Occipital lobe (tissue), 2 donors: ENCODE data around the gene KLF8. TPM values are rescaled to one million over a fixed set of nuclear protein-coding genes. Genes with fewer than 3 reads are reported as not detected.
"Not testable (repeated sequence)": the region's sequence is repeated elsewhere in the genome, so short reads cannot be mapped to it uniquely, and the experiment has no call there.

Experiments used
- DNase-seq: peaks from one replicate; lab custom pipeline; 2025; lab: John Stamatoyannopoulos, UW
- total RNA-seq: library from RNA; depleted of rRNA; stranded (reverse); fragments of >200 nt; gene quantifications from one replicate; pipeline ENCODE4 v1.2.3, GENCODE V29; 2014

Gene KLF8
- 20.4 TPM for total RNA-seq

DNA sequence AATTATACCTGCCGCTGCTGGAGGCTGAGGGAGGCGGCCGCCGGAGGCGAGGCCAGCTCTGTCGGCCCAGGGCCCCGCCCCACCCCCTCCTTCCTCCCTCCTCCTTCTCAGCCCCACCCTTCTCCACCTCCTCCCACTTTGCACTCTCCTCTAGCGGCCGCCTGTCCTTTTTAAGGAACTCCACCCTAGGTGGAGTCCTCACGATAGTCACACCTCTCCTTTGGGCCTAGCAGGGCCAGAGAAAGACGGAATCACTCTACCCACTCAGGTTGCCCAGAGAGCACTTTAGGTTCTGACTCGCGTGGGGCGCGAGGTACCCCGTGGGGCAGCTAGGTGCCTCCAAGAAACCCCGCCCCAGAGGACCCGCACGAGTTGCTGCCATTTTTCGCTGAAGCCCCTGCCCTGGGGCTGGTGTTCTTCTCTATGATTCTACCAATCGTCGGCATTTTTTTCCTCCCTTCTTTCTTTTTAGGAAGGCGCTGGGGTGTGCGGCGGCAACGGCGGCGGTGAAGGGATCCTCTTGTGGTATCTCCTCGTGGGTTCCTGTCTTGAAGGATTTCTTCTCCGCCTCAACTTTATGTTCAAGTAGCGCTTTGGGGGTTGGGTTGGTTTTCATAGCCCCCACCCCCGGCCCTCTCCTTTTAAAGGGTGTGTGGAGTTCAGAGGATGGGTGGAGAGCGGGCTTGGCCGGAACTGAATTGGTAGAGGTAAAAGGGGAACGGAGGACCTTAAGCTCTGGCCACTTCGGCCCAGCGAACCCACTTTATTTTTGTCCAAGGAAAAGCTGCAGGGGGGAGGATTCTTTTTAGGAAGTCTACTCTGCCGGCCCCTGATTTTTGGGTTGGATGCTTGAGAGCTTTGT lies at the start of gene KLF8:
Gene KLF8 (plus strand): TSS at position 136 of the 862 bp plus-strand sequence. CDS start 979 bp downstream, outside the sequence.
- DNase-seq, result no peak

DNA sequence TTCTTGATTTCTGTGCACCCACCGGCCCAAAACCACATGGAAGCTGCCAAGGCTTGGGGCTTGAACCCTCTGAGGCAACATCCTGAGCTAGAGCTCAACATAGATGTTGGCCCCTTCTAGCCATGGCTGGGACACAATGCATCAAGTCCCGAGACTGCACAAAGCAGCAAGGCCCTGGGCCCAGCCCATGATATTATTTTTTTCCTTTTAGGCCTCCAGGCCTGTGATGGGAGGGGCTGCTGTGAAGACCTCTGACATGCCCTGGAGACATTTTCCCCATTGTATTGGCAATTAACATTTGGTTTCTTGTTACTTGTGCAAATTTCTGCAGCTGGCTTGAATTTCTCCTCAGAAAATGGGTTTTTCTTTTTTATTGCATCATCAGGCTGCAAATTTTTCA lies 25.2 kb upstream of the KLF8 start:
- not testable (repeated sequence) for DNase-seq

DNA sequence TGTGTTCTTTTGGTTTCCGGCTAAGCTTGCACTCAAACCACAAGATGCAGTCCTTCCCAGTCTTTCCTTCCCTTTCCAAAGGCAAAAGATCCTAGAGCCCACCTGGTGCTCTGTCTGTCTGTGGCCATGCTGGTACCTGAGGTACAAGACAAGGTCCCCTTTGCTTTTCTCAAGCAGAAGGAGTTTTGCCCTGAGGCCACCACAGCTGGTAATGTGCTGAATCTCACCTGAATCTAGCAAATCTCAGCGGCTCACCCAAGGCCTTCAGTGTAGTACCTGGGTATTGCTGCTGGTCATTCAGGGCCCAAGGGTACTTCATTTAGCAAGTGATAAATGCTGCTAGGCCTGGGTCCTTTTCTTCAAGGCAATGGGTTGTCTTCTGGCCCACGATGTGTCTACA lies 20.5 kb upstream of the KLF8 start:
- DNase-seq, result no peak

DNA sequence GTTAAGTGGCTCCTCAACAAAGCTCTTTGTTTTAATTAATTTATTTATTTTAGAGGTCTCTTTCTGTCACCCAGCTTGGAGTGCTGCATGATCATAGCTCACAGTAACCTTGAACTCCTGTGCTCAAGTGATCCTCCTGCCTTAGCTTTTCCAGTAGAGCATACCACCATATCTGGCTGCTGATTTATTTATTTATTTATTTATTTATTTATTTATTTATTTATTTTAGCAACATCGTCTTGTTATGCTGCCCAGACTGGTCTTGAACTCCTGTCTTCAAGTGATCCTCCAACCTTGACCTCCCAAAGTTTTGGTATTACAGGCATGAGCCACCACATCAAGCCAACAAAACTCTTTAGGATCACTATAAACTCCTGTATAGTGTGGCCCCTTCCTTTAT lies 15.8 kb upstream of the KLF8 start:
- no peak for DNase-seq

DNA sequence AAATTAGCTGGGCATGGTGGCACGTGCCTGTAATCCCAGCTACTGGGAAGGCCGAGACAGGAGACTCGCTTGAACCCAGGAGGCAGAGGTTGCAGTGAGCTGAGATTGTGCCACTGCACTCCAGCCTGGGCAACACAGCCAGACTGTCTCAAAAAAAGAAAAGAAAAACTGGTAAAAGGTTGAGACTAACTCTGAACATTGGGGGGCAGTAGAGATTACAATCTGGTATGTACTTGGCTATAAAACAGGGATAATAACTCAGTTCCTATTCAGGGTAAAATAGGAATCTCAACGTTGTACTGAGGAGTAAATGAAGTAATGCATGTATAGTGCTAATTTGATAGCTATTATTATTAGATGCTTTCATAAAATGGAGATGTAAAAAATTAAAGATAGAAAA lies 12.5 kb upstream of the KLF8 start:
- DNase-seq, result no peak

DNA sequence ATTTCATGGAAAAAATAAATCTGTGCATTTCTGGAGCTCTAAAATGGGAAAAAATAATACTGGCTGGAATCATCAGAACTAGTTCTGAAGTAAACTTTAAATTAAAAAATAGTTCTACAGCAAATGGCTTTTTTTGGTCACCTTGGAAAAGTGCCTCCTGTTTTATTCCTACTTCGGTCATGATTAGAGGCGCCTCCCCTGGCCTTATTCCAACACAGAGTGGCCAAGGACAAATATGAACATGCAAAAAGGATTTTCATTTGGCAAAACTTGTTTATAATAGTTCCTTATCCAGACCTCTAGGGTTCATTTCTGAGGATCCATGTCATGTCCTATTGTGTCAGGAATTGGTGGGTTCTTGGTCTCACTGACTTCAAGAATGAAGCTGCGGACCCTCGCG lies 11.1 kb upstream of the KLF8 start:
- DNase-seq, result no peak

DNA sequence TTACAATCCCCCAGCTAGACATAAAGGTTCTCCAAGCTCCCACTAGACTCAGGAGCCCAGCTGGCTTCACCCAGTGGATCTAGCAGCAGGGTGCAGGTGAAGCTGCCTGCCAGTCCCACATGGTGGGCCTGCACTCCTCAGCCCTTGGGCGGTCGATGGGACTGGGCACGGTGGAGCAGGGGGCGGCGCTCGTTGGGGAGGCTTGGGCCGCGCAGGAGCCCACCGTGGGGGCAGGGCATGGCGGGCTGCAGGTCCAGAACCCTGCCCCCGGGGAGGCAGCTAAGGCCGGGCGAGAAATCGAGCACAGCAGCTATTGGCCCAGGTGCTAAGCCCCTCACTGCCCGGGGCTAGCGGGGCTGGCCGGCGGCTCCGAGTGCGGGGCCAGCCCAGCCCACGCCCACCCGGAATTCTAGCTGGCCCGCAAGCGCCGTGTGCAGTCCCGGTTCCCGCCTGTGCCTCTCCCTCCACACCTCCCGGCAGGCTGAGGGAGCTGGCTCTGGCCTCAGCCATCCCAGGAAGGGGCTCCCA lies 9.6 kb upstream of the KLF8 start:
- DNase-seq, result no peak

DNA sequence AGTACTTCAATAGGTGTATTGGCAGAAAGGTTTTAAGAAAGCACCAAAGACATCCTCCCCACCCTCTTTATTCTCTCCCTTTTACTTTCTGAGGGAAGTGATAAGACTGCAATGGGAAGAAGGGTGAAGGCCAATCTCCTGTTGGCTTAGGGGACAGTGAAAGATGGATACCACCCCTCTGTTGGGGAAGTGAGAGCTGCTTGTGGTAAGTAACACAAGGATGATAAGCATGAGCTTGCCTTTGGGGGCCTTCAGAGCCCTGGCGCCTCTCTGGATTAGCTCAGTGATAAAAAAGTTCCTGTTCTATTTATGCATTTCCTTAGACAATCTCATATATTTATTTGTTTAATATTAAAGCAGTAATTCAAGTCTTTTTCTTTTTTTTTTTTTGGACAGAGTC lies 5.2 kb upstream of the KLF8 start:
- no peak for DNase-seq

DNA sequence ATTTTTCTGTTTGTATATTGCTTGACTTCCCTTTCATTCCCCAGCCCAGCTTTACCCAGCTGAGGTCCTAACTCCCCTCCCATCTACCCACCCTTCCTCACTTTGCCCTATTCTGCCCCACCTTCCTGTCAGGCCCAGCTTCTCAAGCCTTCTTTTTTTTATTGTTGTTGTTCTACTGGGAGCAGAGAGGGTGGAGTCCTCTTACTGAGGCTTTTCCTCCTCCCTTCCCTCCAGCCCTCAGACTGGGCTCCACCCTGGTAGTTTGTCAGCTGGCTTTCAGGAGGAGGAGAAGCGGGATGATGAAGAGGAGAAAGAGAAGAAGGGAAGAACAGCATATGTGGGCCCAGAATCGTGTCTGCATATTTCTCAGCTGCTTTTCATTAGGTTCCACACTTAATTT lies 3.2 kb upstream of the KLF8 start:
- DNase-seq, result no peak

DNA sequence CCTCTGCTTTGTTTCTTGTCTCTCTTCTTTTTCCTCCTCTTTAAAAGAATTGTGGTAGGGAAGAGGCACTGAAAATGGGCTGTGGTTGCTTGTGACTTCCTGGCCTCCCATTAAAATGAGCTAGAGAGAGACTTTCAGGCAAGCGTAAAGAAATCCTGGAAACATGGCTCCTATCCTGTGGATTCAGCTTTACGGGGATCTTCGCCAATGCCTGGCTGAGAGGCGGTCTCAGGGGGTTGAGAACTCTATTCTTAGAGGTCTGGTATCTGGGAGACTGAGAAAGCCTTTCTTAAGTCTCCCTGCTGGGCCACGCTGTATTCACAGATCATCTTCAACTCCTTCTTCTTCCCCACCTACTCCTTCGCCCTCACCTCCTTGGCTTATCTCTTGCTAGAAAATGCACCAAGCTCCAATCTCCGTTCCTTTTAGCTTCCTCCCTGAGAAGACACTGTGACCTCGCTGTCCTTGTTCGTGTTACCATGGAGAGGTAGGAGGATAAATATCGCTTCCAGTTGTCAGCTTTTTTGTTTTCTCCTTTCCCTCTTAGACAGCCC lies 542 bp upstream of the KLF8 start:
- DNase-seq, result no peak

DNA sequence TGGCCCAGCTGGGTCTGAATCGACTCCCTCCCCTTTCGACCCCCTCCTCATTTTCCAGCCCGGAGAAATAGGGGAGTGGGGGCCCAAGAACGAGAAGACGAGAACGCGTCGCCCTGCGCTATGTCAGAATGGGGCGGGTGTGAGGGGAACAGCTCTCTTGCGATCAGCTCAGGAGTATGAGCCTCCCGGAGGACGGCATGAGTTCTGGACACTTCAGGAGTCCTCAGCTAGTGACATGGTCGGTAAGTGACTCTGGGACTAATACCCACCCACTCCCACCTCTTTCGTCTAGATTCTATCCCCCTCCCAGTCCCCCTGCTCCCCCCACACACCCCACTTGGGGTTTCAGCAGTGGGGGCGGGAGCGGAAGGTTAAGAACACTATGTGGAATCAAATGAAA lies 944 bp downstream of the KLF8 start:
- DNase-seq, result no peak

DNA sequence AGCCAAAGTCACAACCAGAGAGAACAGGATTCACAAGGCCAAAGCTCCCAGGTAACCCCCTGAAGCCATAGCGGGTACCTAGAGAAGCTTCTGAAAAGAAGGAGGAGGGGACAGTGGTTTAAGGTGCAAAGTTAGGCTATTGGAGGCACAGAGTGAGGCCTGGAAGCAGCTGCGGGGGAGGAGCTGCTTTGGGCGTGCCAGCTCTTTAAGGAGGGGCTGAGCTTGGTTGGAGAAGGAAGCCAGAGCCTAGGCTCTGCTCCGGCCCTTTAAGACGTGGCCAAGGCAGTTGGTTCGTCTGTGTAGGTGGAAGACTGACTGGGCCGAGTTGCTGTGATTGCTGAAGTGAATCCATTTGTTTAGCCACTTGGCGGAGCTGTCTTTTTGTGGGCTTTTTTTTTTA lies 1.5 kb downstream of the KLF8 start:
- DNase-seq, result no peak

DNA sequence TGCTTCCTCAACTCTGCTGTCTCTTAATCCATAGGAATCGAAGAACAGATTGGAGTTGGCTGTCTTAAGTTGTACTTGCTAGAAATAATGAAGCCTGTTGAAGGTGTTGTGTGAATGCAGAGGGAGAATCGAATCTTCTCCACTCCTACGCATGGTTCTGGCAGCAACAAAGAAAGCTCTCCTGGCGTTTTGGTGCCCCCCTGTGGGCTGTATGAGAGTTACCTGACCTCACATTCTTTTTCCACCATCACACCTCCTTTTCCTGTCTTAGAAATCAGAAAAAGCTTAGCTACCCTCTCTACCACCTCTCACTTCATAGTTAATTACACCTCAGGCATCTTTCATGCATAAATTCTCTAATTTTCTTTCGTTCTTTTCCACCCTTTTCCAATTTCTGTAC lies 16.3 kb downstream of the KLF8 start:
- no peak for DNase-seq

DNA sequence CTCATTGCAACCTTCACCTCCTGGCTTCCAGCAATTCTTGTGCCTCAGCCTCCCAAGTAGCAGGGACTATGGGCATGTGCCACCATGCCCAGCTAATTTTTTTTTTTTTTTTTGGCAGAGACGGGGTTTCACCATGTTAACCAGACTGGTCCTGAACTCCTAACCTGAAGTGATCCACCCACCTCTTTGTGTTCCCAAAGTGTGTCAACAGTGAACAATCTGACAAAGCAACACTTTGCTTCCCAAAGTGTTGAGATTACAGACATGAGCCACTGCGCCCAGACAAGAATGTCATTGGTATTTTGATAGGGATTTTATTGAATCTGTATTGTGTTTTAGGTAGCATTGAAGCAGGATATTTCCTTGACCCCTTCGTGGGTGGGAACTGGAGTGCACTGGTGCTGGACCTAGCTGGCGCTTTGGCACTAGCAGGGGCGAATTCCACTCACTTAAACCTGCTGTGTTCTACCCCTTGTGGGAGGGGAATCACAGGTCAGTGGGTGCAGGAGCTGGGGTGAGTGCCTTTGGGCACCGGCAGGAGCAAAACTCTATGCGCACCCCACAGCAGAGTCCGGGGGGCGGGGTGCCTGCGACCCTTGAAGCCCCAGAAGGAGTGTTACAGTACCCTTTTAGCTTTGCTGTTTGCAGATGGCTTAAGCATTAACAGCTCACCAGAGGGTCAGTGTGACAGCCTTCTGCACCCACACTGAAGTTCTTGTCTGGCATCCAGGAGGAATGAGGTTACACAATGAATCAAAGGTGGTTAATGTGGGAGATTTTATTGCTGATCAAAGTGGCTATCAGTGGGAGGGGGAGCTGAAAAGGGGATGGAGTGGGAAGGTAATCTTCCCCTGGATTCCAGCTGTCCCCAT lies 21.9 kb downstream of the KLF8 start:
- DNase-seq, result no peak

DNA sequence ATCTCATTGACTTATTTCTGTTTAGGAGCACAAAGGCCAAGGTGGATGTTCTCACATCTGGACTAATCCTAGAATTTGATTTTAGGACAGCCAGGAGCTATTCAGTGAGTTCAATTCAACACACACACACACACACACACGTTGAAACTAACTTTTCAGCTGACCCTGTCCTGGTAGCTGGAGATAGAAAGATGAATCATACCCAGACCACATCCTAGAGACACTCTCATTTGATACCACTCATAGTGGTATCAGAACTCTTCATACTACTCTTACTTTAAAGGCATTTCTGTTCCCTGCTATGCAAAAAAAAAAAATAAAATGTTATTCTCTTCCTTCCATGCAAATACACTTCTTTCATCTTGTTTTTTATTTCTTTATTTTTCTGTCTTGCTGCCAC lies 36.7 kb downstream of the KLF8 start:
- no peak for DNase-seq

DNA sequence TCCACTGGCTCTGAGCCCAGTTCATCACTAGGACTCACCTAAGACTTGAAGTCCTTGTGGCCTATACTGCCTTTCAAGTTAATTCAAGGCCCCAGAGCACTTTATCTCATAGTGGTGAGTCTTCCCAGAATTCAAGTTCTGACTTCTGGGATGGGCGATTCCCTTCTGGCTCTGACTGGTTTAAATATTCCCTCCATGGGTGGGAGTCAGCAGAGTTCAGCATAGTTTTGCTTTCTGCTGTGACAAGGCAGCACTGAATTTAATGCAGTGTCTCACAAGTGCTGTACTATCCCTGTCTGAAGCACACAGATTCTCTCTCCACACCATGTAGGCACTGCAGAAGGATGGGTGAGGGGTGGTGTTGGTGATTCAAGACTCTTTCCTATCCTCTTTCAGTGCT lies 46.5 kb downstream of the KLF8 start:
- DNase-seq, result no peak

DNA sequence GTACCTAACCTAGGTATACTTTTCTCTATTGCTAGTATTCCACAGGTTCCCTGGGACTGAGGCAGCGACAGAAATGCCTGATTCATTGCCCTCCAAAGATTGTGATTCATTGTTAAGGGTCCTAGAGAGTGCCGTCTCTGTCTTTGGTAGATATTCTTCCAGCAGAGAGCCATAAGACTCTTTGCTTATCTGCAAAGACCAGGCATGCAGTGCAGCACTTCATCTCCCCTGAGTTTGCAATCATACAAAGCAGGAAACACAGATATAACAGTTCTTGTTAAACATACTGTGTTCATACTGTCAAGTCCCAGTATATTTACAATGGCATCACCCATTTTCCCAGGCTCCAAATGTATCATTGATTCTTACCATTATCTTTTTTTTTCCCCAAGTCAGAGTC lies 47.7 kb downstream of the KLF8 start:
- no peak for DNase-seq

DNA sequence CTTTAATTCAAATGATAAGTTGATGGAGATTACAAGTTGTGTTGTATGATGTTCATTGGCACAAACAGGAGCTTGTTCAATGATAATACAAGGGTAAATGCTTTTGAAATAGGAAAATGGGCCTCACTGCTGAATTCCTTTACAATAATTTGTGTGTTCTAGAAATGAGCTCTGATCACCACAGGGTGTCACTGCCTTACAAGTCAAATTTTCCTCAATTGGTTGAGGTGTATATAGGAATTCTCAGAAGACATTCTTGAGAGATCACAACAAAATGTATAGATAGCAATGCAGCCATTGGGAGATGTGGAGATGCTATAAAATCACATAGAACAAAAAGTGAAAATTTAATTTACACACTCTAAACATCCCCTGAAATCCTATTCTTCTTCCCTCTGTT lies 49.6 kb downstream of the KLF8 start:
- DNase-seq, result no peak

DNA sequence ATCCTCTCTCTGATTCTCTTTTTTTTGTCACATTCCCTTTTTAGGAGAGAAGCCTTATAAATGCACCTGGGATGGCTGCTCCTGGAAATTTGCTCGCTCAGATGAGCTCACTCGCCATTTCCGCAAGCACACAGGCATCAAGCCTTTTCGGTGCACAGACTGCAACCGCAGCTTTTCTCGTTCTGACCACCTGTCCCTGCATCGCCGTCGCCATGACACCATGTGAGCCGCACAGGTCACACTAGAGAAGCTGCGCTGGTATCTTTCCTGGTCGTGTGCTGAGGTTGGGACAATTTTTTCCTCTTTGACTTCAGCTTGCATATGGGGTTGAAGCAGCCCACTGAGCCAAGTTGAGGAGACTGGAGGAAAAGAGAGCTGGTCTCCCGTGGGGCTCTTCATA lies 52.1 kb downstream of the KLF8 start:
- DNase-seq, result no peak

DNA sequence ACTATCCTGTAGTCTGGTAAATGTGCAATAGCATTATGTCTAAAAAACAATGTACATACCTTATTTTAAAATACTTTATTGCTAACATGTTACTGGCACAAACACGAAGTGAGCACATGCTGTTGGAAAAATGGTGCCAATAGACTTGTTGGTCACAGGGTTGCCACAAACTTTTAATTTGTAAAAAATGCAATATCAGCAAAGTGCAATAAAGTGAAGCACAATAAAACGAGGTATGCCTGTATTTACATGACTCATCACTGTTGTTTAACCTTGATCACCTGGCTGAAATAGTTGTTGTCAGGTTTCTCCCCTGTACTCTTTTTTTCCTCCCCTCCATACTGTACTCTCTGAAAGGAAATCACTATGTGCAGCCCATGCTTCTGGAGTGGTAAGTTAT lies 56.5 kb downstream of the KLF8 start:
- DNase-seq, result no peak

DNA sequence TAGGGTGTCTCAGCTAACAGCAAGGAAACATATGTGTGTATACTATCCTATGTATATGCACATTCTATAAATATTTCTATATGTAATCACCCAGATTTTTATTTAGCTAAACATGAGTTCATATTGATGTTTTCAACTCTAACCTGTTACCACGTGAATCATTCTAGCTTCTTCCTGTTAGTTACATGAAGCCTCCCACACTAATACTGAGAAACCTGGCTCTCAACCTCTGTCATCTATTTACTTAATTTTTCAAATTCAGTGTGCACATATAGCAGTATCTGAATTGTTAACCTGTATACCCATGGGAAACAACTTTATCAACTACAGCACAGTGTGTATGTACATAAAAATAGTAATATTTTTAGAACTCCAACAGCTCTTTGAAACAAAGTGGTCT lies 57.3 kb downstream of the KLF8 start:
- no peak for DNase-seq

DNA sequence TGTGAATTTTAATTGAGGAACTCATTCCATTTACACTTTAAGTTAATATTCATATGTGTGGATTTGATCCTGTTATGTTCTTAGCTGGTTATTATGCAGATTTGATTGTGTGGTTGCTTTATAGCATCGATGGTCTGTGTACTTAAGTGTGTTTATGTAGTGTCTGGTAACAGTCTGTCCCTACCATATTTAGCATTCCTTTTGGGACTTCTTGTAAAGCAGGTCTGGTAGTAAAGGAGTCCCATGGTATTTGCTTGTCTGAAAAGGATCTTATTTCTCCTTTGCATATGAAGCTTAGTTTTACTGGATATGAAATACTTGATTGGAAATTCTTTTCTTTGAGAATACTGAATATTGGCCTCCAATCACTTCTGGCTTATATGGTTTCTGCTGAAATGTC lies 76.6 kb downstream of the KLF8 start:
- no peak for DNase-seq
